Measurements from ENCODE around the gene TIMM44. TPM values are rescaled to one million over a fixed set of nuclear protein-coding genes. Genes with fewer than 3 reads are reported as not detected.

TIMM44 gene
- total RNA-seq, 1 experiment from 2014 or later, result 57.8 TPM

- no peak for TF ChIP-seq CTCF (IDR thresholded peaks at IDR 0.05; ENCODE audit: unreplicated experiment)
- no peak for DNase-seq
- no TSS peak for BruUV-seq (replicated peaks)
- Mint-ChIP-seq H3K4me1 (ENCODE audit: low read depth, unreplicated experiment) (no peaks in the 10 kb centered on the region), H3K27ac (ENCODE audit: unreplicated experiment) (no peak overlapping the region), H3K36me3 (ENCODE audit: insufficient read depth, unreplicated experiment) (no peaks in the 10 kb centered on the region), H3K27me3 (ENCODE audit: unreplicated experiment) (no peaks in the 10 kb centered on the region), H3K9me3 (ENCODE audit: low read depth, unreplicated experiment) (no peaks in the 10 kb centered on the region), H3K4me3 (ENCODE audit: low read depth, unreplicated experiment) (no peak overlapping the region)
- intact Hi-C loops (cut with micrococcal nuclease; ENCODE audit: unreplicated experiment), result no loop called here
- CTCF ChIA-PET, result interaction anchor here (0.6 kb wide), 1 partner anchor 14 kb away, joined by 4 read pairs; no protein-coding TSS in a partner anchor
Observed at GRCh38 chr19:7887408-7888144, 55.9 kb downstream of the TIMM44 start.

GRCh38 chr19:7885818-7886217 lies 57.6 kb downstream of the TIMM44 start:
- Mint-ChIP-seq H3K4me3 (ENCODE audit: low read depth, unreplicated experiment) (no peak overlapping the region), H3K9me3 (ENCODE audit: low read depth, unreplicated experiment) (no peaks in the 10 kb centered on the region), H3K36me3 (ENCODE audit: insufficient read depth, unreplicated experiment) (no peaks in the 10 kb centered on the region), H3K4me1 (ENCODE audit: low read depth, unreplicated experiment) (no peaks in the 10 kb centered on the region), H3K27me3 (ENCODE audit: unreplicated experiment) (no peaks in the 10 kb centered on the region), H3K27ac (ENCODE audit: unreplicated experiment) (no peak overlapping the region)
- intact Hi-C loops (cut with micrococcal nuclease; ENCODE audit: unreplicated experiment), result no loop called here
- DNase-seq, result no peak
- CTCF ChIA-PET, result no interaction called here
- no peak for TF ChIP-seq CTCF (IDR thresholded peaks at IDR 0.05; ENCODE audit: unreplicated experiment)
- BruUV-seq (replicated peaks), result no TSS peak

- CTCF ChIA-PET, result interaction anchor here (0.6 kb wide), 1 partner anchor 320 kb away, joined by 3 read pairs; no protein-coding TSS in a partner anchor
- TF ChIP-seq CTCF (IDR thresholded peaks at IDR 0.05; ENCODE audit: unreplicated experiment), result no peak
- Mint-ChIP-seq H3K4me1 (ENCODE audit: low read depth, unreplicated experiment) (no peaks in the 10 kb centered on the region), H3K27ac (ENCODE audit: unreplicated experiment) (no peak overlapping the region), H3K36me3 (ENCODE audit: insufficient read depth, unreplicated experiment) (no peaks in the 10 kb centered on the region), H3K9me3 (ENCODE audit: low read depth, unreplicated experiment) (no peaks in the 10 kb centered on the region), H3K27me3 (ENCODE audit: unreplicated experiment) (no peaks in the 10 kb centered on the region), H3K4me3 (ENCODE audit: low read depth, unreplicated experiment) (no peak overlapping the region)
- intact Hi-C loops (cut with micrococcal nuclease; ENCODE audit: unreplicated experiment), result no loop called here
- no peak for DNase-seq
- no TSS peak for BruUV-seq (replicated peaks)
Observed at GRCh38 chr19:7883796-7884570, 59.5 kb downstream of the TIMM44 start.

- H3K27ac Mint-ChIP-seq (ENCODE audit: unreplicated experiment), result no peak overlapping the region
- no peak for DNase-seq
- no peak for TF ChIP-seq CTCF (IDR thresholded peaks at IDR 0.05; ENCODE audit: unreplicated experiment)
- BruUV-seq (replicated peaks), result no TSS peak
- no peak overlapping the region for H3K4me3 Mint-ChIP-seq (ENCODE audit: low read depth, unreplicated experiment)
- no peaks in the 10 kb centered on the region for H3K4me1 Mint-ChIP-seq (ENCODE audit: low read depth, unreplicated experiment)
- no peaks in the 10 kb centered on the region for H3K36me3 Mint-ChIP-seq (ENCODE audit: insufficient read depth, unreplicated experiment)
- CTCF ChIA-PET, result interaction anchor here (0.6 to 0.7 kb wide), 2 partner anchors 30 to 319 kb away, joined by 3 to 6 read pairs; no protein-coding TSS in a partner anchor
- intact Hi-C loops (cut with micrococcal nuclease; ENCODE audit: unreplicated experiment), result no loop called here
- H3K9me3 Mint-ChIP-seq (ENCODE audit: low read depth, unreplicated experiment), result no peaks in the 10 kb centered on the region
- H3K27me3 Mint-ChIP-seq (ENCODE audit: unreplicated experiment), result no peaks in the 10 kb centered on the region
Observed at GRCh38 chr19:7883105-7883504, 60.4 kb downstream of the TIMM44 start.

All from Calu3 (cell line).